OCI-LY7 (cell line): ENCODE data around the gene XAGE1A.
"Not testable (repeated sequence)": the region's sequence is repeated elsewhere in the genome, so short reads cannot be mapped to it uniquely, and the experiment has no call there.

Experiments used
- EZH2phosphoT487 ChIP-seq: fragments of 200-600 bp; sonication (generic); IDR thresholded peaks from 2 replicates; pipeline ENCODE4 v1.6.1; 2018; ENCODE audit warnings: low read depth, borderline replicate concordance, mild to moderate bottlenecking, mixed run types, antibody characterized with exemption, low read length, moderate library complexity, mixed read lengths
- TF ChIP-seq, protein P1 (sequence below): fragments of 200-600 bp; sonication (generic); conservative IDR thresholded peaks from 2 replicates; pipeline ENCODE4 v1.5.1; 2014; ENCODE audit warnings: mild to moderate bottlenecking, antibody characterized with exemption, low read length, moderate library complexity, mixed read lengths

DNA sequence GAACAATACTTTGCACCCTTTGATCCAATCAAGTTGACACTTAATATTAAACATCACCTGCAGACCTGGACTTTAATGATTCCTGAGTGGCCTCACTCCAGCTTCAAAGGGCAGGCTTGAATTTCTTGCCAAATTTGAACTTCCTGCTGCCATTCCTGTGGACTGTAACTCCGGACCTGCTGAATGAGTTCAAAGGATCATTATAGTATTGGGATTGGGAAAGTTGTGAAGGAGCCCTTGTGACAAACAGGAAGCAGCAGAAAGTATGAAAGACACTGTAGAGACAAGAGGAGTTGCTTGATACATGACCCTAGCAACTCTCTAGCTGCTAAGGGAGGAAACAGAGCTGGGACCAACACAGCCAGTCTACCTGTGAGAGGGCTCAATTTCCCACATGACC, 24.3 kb upstream of the XAGE1A start:
- TF ChIP-seq, protein P1, sequence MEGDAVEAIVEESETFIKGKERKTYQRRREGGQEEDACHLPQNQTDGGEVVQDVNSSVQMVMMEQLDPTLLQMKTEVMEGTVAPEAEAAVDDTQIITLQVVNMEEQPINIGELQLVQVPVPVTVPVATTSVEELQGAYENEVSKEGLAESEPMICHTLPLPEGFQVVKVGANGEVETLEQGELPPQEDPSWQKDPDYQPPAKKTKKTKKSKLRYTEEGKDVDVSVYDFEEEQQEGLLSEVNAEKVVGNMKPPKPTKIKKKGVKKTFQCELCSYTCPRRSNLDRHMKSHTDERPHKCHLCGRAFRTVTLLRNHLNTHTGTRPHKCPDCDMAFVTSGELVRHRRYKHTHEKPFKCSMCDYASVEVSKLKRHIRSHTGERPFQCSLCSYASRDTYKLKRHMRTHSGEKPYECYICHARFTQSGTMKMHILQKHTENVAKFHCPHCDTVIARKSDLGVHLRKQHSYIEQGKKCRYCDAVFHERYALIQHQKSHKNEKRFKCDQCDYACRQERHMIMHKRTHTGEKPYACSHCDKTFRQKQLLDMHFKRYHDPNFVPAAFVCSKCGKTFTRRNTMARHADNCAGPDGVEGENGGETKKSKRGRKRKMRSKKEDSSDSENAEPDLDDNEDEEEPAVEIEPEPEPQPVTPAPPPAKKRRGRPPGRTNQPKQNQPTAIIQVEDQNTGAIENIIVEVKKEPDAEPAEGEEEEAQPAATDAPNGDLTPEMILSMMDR, result not testable (repeated sequence)
- not testable (repeated sequence) for TF ChIP-seq EZH2phosphoT487
